NCI-H2196 (cell line): ENCODE results near the gene GALNT11.

ENCODE experiments used
- DNase-seq: peaks from one replicate; lab custom pipeline; 2025; ENCODE audit not compliant: unreplicated experiment; lab: John Stamatoyannopoulos, UW

The GALNT11 gene

GRCh38 chr7:152144557-152145245, 119.2 kb downstream of the GALNT11 start:
- no peak for DNase-seq

DNA sequence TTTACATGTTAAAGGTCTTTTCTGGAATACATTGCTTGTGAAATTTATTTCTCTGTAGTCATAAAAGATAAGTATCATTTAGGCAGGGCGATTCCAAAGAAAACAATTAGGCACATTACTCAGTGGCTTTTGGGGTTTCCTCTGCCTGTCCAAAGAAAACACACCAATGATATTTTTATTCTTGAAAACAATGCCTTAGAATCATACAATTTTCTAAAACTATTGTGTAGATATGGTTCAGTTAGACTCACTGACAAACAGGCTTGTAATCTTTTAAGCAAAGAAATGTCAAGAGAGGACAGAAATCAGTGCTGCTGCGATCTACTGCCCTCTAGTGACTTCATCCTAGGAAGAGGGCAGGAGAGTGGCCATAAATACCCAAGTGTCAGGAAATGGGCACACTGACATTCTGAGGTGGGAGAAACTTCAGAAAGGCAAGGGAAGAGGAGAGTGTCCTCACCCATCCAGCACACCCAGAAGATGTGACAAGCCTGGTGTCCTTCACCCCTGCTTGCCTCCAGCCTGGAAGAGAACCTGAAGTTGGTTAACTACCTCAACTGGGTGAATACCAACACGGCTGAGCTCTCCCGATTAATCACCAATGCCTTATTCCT, 120.5 kb downstream of the GALNT11 start:
- DNase-seq, result peak; percentile 19

DNA sequence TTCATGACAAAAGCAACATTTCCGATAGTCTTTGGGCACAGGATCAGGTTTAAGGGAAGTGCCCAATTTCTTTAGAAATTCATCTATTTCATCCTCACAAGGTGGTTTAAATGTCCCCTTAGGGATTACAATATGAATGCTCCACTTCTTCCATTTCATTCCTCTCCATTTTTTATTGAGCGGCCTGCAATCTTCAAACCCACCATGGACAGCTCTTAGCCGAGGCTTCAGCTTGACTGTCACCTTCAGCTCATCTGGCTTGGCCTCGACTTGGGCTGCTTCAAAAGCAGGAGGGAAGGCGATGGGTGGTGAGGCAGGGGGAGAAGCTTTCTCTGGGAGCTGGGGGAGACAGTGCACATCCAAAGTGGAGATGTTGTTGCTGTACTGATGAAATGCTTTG, 123.2 kb downstream of the GALNT11 start:
- DNase-seq, result no peak

GRCh38 chr7:152149363-152149762, 123.9 kb downstream of the GALNT11 start:
- DNase-seq, result no peak

DNA sequence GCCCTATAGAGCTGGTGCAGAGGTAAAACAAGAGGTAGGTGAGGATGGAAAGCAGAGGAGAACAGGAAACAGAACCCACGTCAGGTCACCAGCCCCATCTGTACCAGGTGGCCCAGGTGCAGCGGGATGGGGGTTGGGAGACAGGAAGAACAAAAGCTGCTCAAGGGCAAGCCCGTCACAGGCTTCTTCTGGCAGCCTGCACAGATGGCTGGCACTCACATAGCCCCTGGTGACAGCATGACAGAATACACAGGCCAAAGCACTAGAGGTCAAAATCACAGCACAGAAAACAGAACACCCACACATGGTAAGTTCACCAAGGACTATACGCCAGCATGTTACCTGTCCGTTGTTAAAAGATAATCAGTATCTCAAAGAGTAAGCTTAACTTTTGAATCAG, 126.8 kb downstream of the GALNT11 start:
- no peak for DNase-seq

DNA sequence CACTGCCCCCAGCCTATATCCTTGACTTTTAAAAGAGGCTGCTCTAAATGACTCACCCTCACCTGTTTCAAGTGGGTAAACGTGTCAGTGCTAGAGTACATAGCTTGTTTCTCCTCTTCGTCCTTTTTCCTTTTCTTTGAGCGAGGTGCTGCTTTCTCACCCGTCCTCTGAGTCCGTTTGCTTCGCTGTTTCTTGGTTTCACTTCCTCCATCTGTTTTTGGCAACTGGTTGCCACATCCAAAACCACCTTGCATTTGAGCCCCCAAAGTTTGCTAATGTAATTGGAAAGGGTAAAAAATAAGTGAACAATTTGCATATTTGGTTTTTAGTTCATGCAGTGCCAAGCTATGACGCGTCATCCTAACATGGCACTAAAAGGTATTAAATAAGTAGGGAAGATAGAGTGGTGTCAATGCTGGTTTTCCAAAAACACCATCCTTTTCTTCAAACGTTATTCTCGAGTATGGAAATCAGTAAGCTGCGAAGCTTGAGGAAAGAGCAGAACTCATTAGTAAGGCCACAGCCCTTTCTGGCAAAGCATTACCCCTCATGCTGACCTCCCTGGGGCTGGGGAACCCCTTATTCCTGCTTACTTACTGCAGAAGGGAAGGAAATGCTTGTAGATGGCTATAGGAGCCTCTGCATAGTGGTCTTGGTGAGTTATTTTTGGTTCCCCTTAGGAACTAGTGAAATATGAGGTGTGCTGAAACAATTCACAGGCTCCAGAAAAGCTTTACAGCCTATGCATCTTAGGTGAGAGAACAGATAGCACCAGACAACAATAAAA, 133.5 kb downstream of the GALNT11 start:
- DNase-seq, result no peak

DNA sequence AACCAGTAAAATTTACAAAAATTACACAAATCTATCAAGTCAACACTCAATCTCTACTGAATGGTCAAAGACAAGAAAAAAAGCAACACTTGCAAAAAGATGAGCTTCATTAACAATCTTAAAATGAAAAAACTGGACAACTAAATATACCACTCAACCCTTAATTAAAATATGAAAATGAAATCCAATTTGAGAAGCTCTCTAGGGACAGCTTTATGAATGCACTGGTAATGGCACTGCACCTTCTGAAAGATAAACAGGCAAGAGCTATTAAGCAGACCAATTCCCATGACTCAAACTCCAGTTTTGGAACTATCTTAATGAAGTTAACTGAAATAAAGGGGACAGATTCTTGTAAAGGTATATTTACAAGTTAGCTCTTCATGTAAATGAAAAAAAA, 135.7 kb downstream of the GALNT11 start:
- DNase-seq, result no peak

GRCh38 chr7:152162287-152162686, 136.8 kb downstream of the GALNT11 start:
- no peak for DNase-seq
